GM19372 (cell line): ENCODE results near the gene LIMS1.
"Not testable (repeated sequence)": the region's sequence is repeated elsewhere in the genome, so short reads cannot be mapped to it uniquely, and the experiment has no call there.

Source experiments
- ATAC-seq: cut with Tn5 transposase; IDR thresholded peaks from one replicate; pipeline ENCODE4 v1.9.1; 2021; ENCODE audit warnings: mild to moderate bottlenecking, low read depth, moderate library complexity; ENCODE audit not compliant: unreplicated experiment

Gene LIMS1

GRCh38 chr2:108654521-108655125 lies 120.4 kb downstream of the LIMS1 start:
- not testable (repeated sequence) for ATAC-seq

DNA sequence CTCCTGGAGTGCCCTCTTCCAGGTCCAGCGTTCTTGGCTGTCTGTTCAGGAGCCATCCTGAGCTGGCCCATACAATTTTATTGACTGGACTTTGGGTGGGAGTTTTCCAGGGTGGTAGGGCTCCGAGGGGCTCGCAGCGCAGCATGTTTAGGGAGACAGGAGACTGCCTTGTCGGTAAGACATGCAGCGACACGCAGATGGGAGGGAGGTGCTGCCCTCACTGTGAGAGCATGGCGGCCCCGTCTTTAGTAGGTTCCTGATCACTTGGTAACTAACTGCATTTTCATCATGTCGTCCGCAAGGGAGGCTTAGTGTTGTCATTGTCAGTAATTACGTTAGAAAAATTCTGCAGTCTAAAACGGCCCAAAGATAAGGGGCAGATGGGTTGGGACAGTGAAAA lies 121.0 kb downstream of the LIMS1 start:
- ATAC-seq, result not testable (repeated sequence)

- not testable (repeated sequence) for ATAC-seq
Measured at GRCh38 chr2:108656282-108656681, 122.0 kb downstream of the LIMS1 start.

DNA sequence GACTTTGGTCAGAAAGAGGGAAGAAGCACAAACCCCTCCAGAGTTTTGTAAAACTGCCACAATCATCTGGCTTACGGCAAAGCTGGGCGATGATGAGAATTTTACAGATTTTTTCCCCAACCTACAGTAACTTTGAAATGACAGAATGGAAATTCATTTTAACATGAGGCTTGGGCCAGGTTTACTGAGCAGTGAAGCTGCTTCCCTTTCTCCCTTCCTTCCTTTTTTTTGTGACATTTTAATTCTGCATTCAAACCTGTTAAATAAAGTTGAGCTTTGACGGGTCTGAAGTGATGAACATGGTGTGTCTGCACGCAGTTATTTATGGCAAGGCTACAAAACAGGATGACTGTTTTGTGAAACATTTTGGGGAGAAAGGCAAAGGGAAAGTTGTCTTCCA lies 123.2 kb downstream of the LIMS1 start:
- ATAC-seq, result not testable (repeated sequence)

DNA sequence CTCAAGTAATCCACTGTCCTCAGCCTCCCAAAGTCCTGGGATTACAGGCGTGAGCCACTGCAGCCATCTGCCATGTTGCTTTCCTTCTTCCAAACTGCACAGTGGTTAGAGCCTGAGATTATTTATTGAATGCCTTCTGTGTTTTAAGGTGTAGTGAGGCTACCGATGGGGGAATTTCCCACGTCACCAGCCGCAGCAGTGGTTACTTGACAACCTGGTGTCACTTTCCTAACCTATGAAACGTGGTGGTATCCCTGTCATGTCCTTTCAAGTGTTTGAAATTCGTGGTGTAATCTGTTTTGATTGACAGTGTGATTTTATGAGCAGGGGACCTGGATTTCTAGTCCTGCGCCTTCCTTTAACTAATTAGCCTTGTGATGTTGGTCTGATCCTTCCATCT lies 124.3 kb downstream of the LIMS1 start:
- not testable (repeated sequence) for ATAC-seq

DNA sequence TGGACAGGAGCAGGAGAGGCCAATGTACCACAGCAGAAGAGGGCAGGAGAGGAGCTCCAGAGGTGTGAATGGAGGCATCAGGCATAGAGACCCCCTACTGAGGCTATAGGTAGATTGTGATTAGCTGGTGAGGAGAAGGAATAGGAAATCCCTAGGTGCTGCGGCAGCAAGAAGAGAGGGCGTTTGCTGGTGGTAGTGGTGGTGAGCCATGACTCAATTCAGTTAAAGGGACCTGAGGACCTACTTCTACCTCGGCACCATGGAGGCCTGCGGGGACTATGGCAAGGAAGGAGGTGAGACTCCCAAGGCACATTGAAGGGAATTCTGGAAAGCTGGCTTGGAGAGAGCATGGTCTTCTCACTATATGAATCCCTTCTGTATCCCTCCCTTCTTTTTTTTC lies 127.2 kb downstream of the LIMS1 start:
- ATAC-seq, result not testable (repeated sequence)

DNA sequence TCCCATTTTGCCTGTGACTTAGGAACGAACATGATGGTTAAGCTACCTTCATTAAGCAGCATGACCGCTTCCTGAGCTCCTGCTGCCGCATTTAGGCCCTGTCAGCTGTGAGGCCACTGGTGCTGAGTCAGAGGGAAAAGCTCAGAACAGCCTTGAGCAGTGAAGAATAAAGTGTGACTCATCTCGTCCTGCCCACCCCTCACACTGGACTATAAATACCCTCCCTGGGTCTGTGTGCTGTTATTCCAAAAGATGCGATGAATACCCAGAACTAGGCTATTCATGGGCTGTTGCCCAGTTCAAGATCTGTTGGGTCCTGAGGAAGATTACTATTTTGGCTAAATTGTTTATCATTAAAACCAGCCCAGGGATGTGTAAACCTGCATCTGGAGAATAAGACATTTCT lies 127.9 kb downstream of the LIMS1 start:
- ATAC-seq, result peak; percentile 83

DNA sequence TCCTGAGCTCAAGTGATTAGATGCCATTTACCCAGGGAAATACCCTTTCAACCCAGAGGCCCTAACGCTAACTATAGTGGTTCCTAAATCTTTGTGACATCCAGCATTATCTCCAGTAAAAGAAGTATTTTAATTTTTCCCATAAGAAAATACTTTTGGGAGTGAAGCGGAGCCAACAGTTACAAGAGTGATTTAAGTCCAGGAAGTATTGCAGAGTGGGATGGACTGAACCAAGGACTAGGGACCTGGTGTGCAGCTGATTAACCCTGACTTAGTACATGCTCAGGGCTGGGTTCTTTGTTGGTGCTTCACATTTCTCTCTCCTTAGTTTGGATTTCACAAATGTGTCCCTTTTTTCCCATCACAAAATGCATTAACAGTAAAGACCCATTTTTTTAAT lies 129.1 kb downstream of the LIMS1 start:
- ATAC-seq, result not testable (repeated sequence)

DNA sequence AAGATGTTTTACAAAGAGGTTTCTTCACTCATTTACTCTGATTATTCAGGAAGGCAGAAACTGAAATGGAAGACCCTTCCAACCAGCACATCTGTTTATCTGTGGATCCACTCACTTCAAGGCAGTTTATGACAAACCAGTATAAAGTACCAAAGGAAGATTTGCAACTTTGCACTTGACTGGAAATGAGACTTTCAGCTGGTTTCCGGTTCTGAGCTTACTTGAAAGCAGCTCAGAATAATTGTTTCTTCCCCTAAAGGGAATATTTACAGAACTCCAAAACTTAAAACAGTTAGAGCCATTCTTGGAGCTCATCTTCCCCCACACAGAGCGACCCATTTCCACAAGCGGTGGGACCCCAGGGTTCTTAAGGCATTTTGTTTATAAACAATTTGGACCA lies 129.8 kb downstream of the LIMS1 start:
- ATAC-seq, result not testable (repeated sequence)

- not testable (repeated sequence) for ATAC-seq
Measured at GRCh38 chr2:108664979-108665378, 130.7 kb downstream of the LIMS1 start.

GRCh38 chr2:108665975-108666374 lies 131.7 kb downstream of the LIMS1 start:
- not testable (repeated sequence) for ATAC-seq

- ATAC-seq, result not testable (repeated sequence)
Measured at GRCh38 chr2:108667140-108667539, 132.9 kb downstream of the LIMS1 start.

DNA sequence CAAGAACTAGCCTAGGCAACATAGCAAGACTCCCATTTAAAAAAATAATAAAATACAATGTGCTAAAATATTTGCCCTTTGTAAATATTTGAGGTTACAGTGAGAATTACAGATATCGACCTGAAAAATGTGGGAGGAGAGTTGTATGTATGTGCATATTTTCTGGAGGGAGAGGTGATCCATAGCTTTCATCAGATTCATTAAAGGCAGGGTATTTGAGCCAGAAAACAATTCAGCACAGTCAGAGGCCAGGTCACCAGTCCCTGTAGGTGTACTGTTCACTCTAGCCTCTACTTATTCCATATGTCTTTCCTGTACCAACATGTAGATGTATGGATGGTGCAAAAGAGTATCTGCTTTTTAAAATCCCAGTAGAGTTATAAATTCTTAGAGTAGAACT lies 136.0 kb downstream of the LIMS1 start:
- not testable (repeated sequence) for ATAC-seq

DNA sequence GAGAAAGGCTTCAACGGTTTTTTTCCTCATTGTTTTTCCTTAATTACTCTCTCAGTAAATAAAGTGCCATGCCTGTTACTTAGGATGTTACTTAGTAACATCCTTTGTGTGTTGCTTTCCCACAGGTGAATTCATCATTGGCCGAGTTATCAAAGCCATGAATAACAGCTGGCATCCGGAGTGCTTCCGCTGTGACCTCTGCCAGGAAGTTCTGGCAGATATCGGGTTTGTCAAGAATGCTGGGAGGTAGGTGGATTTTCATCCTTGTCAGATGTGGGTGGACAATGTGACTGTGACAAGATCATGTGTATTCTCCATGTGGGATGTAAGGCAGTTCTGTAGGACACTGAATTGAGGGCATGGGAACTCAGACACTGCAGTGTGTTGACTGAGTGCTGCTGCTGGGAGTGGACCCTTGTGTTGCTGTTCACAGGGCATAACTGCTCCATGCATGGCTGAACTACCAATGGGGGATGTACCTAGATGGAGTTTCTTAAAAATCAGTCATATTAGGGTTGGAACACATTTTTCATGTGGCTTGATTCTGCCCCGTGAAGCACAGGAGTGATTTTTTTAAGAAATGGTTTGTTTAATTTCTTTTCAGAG lies 138.0 kb downstream of the LIMS1 start:
- not testable (repeated sequence) for ATAC-seq

GRCh38 chr2:108676522-108676921 lies 142.3 kb downstream of the LIMS1 start:
- ATAC-seq, result not testable (repeated sequence)

GRCh38 chr2:108677239-108677744 lies 143.0 kb downstream of the LIMS1 start:
- ATAC-seq, result not testable (repeated sequence)

- ATAC-seq, result not testable (repeated sequence)
Measured at GRCh38 chr2:108678198-108678651, 144.0 kb downstream of the LIMS1 start.

DNA sequence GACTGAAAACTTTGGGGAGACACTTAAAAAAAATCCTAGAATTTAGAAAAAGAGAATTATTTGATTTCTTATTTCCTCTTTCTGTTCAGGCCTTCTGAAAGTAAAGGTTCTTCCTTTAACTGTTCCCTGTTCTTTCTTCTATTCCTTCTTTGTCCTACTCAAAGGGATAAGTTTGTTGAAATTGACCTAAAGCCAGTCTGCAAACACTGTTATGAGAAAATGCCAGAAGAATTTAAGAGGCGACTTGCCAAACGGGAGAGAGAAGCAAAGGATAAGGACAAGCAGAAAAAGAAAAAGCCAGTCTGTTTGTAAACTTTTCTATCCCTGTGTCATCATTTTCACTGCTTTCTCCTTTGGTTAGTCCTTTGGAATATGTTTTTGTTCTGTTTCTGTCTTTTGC lies 146.5 kb downstream of the LIMS1 start:
- ATAC-seq, result not testable (repeated sequence)

- not testable (repeated sequence) for ATAC-seq
Measured at GRCh38 chr2:108688818-108689756, 154.8 kb downstream of the LIMS1 start.

- peak; percentile 76 for ATAC-seq
Measured at GRCh38 chr2:108690001-108690400, 155.7 kb downstream of the LIMS1 start.

DNA sequence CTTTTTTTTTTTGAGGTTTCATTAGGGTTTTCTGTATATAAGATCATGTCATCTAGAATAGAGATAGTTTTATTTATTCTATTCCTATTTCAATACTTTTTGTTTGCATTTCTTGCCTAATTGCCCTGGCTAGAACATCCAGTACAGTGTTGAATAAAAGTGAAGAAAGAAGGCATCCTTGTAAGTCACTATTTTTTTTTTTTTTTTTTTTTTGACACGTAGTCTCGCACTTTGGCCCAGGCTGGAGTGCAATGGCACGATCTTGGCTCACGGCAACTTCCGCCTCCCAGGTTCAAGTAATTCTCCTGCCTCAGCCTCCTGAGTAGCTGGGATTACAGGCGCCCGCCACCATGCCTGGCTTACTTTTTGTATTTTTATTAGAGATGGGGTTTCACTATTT lies 157.2 kb downstream of the LIMS1 start:
- no peak for ATAC-seq
